Measurements from ENCODE around the gene OR10A5. TPM values are rescaled to one million over a fixed set of nuclear protein-coding genes. Genes with fewer than 3 reads are reported as not detected.

Gene OR10A5
- total and polyA plus RNA-seq, 2 of the 13 experiments (the other 11 are each of a cell fraction or from before 2014, with no cell fraction given), result not detected

GRCh38 chr11:6892400-6892799 lies 46.9 kb downstream of the OR10A5 start, which contains the start of gene OR2D2 (continued):
- TF ChIP-seq, protein P1, sequence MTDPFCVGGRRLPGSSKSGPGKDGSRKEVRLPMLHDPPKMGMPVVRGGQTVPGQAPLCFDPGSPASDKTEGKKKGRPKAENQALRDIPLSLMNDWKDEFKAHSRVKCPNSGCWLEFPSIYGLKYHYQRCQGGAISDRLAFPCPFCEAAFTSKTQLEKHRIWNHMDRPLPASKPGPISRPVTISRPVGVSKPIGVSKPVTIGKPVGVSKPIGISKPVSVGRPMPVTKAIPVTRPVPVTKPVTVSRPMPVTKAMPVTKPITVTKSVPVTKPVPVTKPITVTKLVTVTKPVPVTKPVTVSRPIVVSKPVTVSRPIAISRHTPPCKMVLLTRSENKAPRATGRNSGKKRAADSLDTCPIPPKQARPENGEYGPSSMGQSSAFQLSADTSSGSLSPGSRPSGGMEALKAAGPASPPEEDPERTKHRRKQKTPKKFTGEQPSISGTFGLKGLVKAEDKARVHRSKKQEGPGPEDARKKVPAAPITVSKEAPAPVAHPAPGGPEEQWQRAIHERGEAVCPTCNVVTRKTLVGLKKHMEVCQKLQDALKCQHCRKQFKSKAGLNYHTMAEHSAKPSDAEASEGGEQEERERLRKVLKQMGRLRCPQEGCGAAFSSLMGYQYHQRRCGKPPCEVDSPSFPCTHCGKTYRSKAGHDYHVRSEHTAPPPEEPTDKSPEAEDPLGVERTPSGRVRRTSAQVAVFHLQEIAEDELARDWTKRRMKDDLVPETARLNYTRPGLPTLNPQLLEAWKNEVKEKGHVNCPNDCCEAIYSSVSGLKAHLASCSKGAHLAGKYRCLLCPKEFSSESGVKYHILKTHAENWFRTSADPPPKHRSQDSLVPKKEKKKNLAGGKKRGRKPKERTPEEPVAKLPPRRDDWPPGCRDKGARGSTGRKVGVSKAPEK (CRISPR knock-in tag; IDR thresholded peaks at IDR 0.05; ENCODE audit: borderline replicate concordance), result no peak
- TF ChIP-seq SMARCC2 (IDR thresholded peaks at IDR 0.05), result no peak
- TF ChIP-seq MAF1 (CRISPR knock-in tag; IDR thresholded peaks at IDR 0.05; ENCODE audit: borderline replicate concordance), result no peak
- TF ChIP-seq ZNF792 (CRISPR knock-in tag; IDR thresholded peaks at IDR 0.05), result no peak
- no peak for TF ChIP-seq CREBL2 (CRISPR knock-in tag; IDR thresholded peaks at IDR 0.05; ENCODE audit: borderline replicate concordance)

DNA sequence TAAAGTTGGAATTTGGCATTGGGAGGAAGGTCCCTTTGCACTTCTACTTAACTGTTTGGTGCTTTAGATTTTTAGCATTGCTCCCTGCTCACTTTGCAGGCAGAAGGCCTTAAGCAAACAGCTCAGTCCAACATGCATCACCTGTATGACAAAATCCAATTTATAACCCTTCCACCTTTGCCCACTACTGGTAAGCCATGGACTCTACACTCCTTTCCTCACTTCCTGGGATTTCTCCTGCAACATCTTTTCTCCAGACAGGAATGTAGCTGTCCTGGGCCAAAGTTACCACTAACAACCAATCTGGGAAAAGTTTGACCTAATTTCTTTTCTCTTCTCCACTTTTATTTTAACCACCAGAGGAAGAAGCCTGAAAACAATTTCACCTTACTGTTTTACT lies 48.6 kb downstream of the OR10A5 start:
- intact Hi-C loops (cut with micrococcal nuclease; ENCODE audit: unreplicated experiment), result no loop called here
- Histone ChIP-seq H3K4me3 (replicated peaks in 1 of 3; ENCODE audit: insufficient read depth in 1 of 3, low read depth in 2 of 3, low read length in 3 of 3) (no peak overlapping the region), H3K27me3 (ENCODE audit: control insufficient read depth in 1 of 2, insufficient read depth in 2 of 2, low read length in 2 of 2) (no peaks in the 10 kb centered on the region), H4K20me1 (ENCODE audit: insufficient read depth, low read length) (no peaks in the 10 kb centered on the region), H2AFZ (ENCODE audit: low read length) (no peak overlapping the region), H3K36me3 (replicated peaks in 1 of 2; ENCODE audit: control insufficient read depth in 1 of 2, insufficient read depth in 2 of 2, low read length in 2 of 2) (no peaks in the 10 kb centered on the region), H3K9me3 (ENCODE audit: low read length) (no peaks in the 10 kb centered on the region), H3K27ac (ENCODE audit: extremely low read length, insufficient read depth, low read length) (no peak overlapping the region), H3K9ac (ENCODE audit: insufficient read depth, low read depth, low read length) (no peak overlapping the region), H3K79me2 (ENCODE audit: insufficient read depth, low read length) (no peaks in the 10 kb centered on the region), H3K4me2 (ENCODE audit: low read depth, low read length) (no peak overlapping the region), H3K4me1 (ENCODE audit: insufficient read depth, low read length) (no peaks in the 10 kb centered on the region)
- ATAC-seq (no peak), FAIRE-seq (no peak), DNase-seq (ENCODE audit: low spot score) (no peak)
- BruUV-seq (replicated peaks), result no TSS peak
- in situ Hi-C loops (cut with HindIII; ENCODE audit: extremely low pct_ligation_motif_present, low pct_unique_long_range_greater_than_20kb), result no loop called here
- ChIA-PET POLR2A (no interaction called here), CTCF (ENCODE audit: low intra/inter-chr PET ratio, low total read pairs) (no interaction called here)
- TF ChIP-seq ZNF331 (CRISPR knock-in tag; IDR thresholded peaks at IDR 0.05) (no peak), ZNF773 (CRISPR knock-in tag; IDR thresholded peaks at IDR 0.05; ENCODE audit: borderline replicate concordance) (no peak), ZKSCAN1 (IDR thresholded peaks at IDR 0.05; ENCODE audit: low read length) (no peak)
- TF ChIP-seq, protein P2, sequence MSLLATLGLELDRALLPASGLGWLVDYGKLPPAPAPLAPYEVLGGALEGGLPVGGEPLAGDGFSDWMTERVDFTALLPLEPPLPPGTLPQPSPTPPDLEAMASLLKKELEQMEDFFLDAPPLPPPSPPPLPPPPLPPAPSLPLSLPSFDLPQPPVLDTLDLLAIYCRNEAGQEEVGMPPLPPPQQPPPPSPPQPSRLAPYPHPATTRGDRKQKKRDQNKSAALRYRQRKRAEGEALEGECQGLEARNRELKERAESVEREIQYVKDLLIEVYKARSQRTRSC (CRISPR knock-in tag; IDR thresholded peaks at IDR 0.05; ENCODE audit: low read depth), result no peak
- TF ChIP-seq, protein P3, sequence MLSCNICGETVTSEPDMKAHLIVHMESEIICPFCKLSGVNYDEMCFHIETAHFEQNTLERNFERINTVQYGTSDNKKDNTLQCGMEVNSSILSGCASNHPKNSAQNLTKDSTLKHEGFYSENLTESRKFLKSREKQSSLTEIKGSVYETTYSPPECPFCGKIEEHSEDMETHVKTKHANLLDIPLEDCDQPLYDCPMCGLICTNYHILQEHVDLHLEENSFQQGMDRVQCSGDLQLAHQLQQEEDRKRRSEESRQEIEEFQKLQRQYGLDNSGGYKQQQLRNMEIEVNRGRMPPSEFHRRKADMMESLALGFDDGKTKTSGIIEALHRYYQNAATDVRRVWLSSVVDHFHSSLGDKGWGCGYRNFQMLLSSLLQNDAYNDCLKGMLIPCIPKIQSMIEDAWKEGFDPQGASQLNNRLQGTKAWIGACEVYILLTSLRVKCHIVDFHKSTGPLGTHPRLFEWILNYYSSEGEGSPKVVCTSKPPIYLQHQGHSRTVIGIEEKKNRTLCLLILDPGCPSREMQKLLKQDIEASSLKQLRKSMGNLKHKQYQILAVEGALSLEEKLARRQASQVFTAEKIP (CRISPR knock-in tag; IDR thresholded peaks at IDR 0.05; ENCODE audit: borderline replicate concordance), result no peak
- TF ChIP-seq, protein P4, sequence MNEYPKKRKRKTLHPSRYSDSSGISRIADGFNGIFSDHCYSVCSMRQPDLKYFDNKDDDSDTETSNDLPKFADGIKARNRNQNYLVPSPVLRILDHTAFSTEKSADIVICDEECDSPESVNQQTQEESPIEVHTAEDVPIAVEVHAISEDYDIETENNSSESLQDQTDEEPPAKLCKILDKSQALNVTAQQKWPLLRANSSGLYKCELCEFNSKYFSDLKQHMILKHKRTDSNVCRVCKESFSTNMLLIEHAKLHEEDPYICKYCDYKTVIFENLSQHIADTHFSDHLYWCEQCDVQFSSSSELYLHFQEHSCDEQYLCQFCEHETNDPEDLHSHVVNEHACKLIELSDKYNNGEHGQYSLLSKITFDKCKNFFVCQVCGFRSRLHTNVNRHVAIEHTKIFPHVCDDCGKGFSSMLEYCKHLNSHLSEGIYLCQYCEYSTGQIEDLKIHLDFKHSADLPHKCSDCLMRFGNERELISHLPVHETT (CRISPR knock-in tag; conservative IDR thresholded peaks at IDR 0.05), result no peak
- TF ChIP-seq, protein P5, sequence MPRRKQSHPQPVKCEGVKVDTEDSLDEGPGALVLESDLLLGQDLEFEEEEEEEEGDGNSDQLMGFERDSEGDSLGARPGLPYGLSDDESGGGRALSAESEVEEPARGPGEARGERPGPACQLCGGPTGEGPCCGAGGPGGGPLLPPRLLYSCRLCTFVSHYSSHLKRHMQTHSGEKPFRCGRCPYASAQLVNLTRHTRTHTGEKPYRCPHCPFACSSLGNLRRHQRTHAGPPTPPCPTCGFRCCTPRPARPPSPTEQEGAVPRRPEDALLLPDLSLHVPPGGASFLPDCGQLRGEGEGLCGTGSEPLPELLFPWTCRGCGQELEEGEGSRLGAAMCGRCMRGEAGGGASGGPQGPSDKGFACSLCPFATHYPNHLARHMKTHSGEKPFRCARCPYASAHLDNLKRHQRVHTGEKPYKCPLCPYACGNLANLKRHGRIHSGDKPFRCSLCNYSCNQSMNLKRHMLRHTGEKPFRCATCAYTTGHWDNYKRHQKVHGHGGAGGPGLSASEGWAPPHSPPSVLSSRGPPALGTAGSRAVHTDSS (CRISPR knock-in tag; conservative IDR thresholded peaks at IDR 0.05), result no peak

Measured in HepG2 (cell line).